RWPE2 (cell line): Measurements from ENCODE around the gene TNFAIP8L1.

ENCODE experiments used
- ATAC-seq: fragments of 200-7000 bp; cut with Tn5 transposase; 3 replicates; pipeline ENCODE4 v1.9.1; 2021; ENCODE audit warnings: low read depth
- DNase-seq: peaks from one replicate; pipeline ENCODE4 v3.0.0-alpha.2; 2020; ENCODE audit warnings: low spot score
- H3K27ac ChIP-seq: fragments of 450-650 bp; 2 replicates; pipeline ENCODE4 v1.5.1; 2017; ENCODE audit warnings: mild to moderate bottlenecking; ENCODE audit not compliant: poor library complexity, severe bottlenecking
- H3K27me3 ChIP-seq: fragments of 250-450 bp; sonication (Bioruptor Pico); 2 replicates; pipeline ENCODE4 v1.5.1; 2021; ENCODE audit warnings: mild to moderate bottlenecking, moderate library complexity; ENCODE audit not compliant: insufficient read depth, poor library complexity, severe bottlenecking
- H3K36me3 ChIP-seq: fragments of 250-450 bp; sonication (Bioruptor Pico); 2 replicates; pipeline ENCODE4 v1.5.1; 2020; ENCODE audit warnings: low read depth, mild to moderate bottlenecking, moderate library complexity
- H3K4me1 ChIP-seq: fragments of 250-450 bp; sonication (Bioruptor Pico); 2 replicates; pipeline ENCODE4 v1.5.1; 2021; ENCODE audit warnings: mild to moderate bottlenecking, moderate library complexity; ENCODE audit not compliant: insufficient read depth, poor library complexity, severe bottlenecking
- H3K4me3 ChIP-seq: fragments of 250-450 bp; sonication (Bioruptor Pico); 2 replicates; pipeline ENCODE4 v1.5.1; 2021; ENCODE audit warnings: mild to moderate bottlenecking, moderate library complexity; ENCODE audit not compliant: severe bottlenecking
- H3K9me3 ChIP-seq: fragments of 250-450 bp; sonication (Bioruptor Pico); 2 replicates; pipeline ENCODE4 v1.5.1; 2021; ENCODE audit warnings: mild to moderate bottlenecking, moderate library complexity; ENCODE audit not compliant: severe bottlenecking
- CTCF ChIP-seq: fragments of 450-650 bp; IDR thresholded peaks from one replicate; pipeline ENCODE4 v1.5.1; 2017; ENCODE audit warnings: mild to moderate bottlenecking, moderate library complexity; ENCODE audit not compliant: poor library complexity, severe bottlenecking

The TNFAIP8L1 gene

GRCh38 chr19:4682417-4683200 is 43.3 kb downstream of the TNFAIP8L1 start:
- no peak for ATAC-seq
- Histone ChIP-seq H3K4me3 (no peak overlapping the region), H3K27ac (no peak overlapping the region), H3K36me3 (peaks cover 75% of the 10 kb centered on the region), H3K4me1 (no peaks in the 10 kb centered on the region), H3K9me3 (no peaks in the 10 kb centered on the region), H3K27me3 (no peaks in the 10 kb centered on the region)
- no peak for DNase-seq
- no peak for TF ChIP-seq CTCF

GRCh38 chr19:4684312-4685095 is 45.2 kb downstream of the TNFAIP8L1 start:
- no peak for DNase-seq
- TF ChIP-seq CTCF, result no peak
- peaks cover 78% of the 10 kb centered on the region for H3K36me3 ChIP-seq
- no peaks in the 10 kb centered on the region for H3K9me3 ChIP-seq
- H3K4me1 ChIP-seq, result no peaks in the 10 kb centered on the region
- H3K27ac ChIP-seq, result no peak overlapping the region
- H3K27me3 ChIP-seq, result no peaks in the 10 kb centered on the region
- no peak overlapping the region for H3K4me3 ChIP-seq
- no peak for ATAC-seq

- no peak for ATAC-seq
- Histone ChIP-seq H3K4me1 (no peaks in the 10 kb centered on the region), H3K27ac (no peak overlapping the region), H3K36me3 (peaks cover 78% of the 10 kb centered on the region), H3K27me3 (no peaks in the 10 kb centered on the region), H3K9me3 (no peaks in the 10 kb centered on the region), H3K4me3 (no peak overlapping the region)
- no peak for DNase-seq
- no peak for TF ChIP-seq CTCF
Observed at GRCh38 chr19:4686700-4687099, 47.4 kb downstream of the TNFAIP8L1 start.

- H3K27ac ChIP-seq, result no peak overlapping the region
- no peaks in the 10 kb centered on the region for H3K9me3 ChIP-seq
- no peak for DNase-seq
- TF ChIP-seq CTCF, result no peak
- peaks cover 79% of the 10 kb centered on the region for H3K36me3 ChIP-seq
- H3K4me3 ChIP-seq, result no peak overlapping the region
- ATAC-seq, result no peak
- no peaks in the 10 kb centered on the region for H3K4me1 ChIP-seq
- no peaks in the 10 kb centered on the region for H3K27me3 ChIP-seq
Observed at GRCh38 chr19:4687396-4687795, 48.1 kb downstream of the TNFAIP8L1 start.

- no peak for TF ChIP-seq CTCF
- DNase-seq, result no peak
- Histone ChIP-seq H3K36me3 (peaks cover 82% of the 10 kb centered on the region), H3K27ac (no peak overlapping the region), H3K4me1 (peaks cover under 1% of the 10 kb centered on the region), H3K27me3 (no peaks in the 10 kb centered on the region), H3K4me3 (no peak overlapping the region), H3K9me3 (no peaks in the 10 kb centered on the region)
- ATAC-seq, result no peak
Observed at GRCh38 chr19:4688587-4688986, 49.3 kb downstream of the TNFAIP8L1 start.
